ENCODE data around the gene SHISA9. TPM values are rescaled to one million over a fixed set of nuclear protein-coding genes. Genes with fewer than 3 reads are reported as not detected.

Gene SHISA9
- polyA plus RNA-seq, 1 of the 3 experiments (the other 2 are of a cell fraction), result 0.02 TPM

- Histone ChIP-seq H3K4me3 (ENCODE audit: low read depth in 2 of 2, low read length in 1 of 2) (no peak overlapping the region), H3F3A (replicated peaks; ENCODE audit: insufficient read depth) (no peaks in the 10 kb centered on the region), H3K9me2 (no peaks in the 10 kb centered on the region), H3K36me3 (replicated peaks in 1 of 2; ENCODE audit: control insufficient read depth in 1 of 2, insufficient read depth in 2 of 2, low read length in 1 of 2) (no peaks in the 10 kb centered on the region), H3K9ac (no peak overlapping the region), H3K4me2 (no peak overlapping the region), H3K79me2 (ENCODE audit: insufficient read depth) (no peaks in the 10 kb centered on the region), H3K4me1 (ENCODE audit: control insufficient read depth in 1 of 2, insufficient read depth in 2 of 2, low read depth in 1 of 2, low read length in 1 of 2) (no peaks in the 10 kb centered on the region), H3K9me3 (no peaks in the 10 kb centered on the region), H3K27me3 (ENCODE audit: insufficient read depth) (no peaks in the 10 kb centered on the region), H3K27ac (ENCODE audit: low read depth in 2 of 2, low read length in 1 of 2) (no peak overlapping the region), H2AFZ (ENCODE audit: low read depth) (no peak overlapping the region), H4K20me1 (ENCODE audit: insufficient read depth) (no peaks in the 10 kb centered on the region)
- CTCF ChIA-PET, result no interaction called here
- POLR2A ChIA-PET, result no interaction called here
- 11% methylated on average over 1 of the region's 1 CpG for WGBS (ENCODE audit: low lambda C conversion rate)
- no peak for TF ChIP-seq USF1 (IDR thresholded peaks at IDR 0.05; ENCODE audit: borderline replicate concordance, low read depth)
- no peak for TF ChIP-seq MEF2A (IDR thresholded peaks at IDR 0.05; ENCODE audit: borderline replicate concordance, low read depth)
- TF ChIP-seq YY1 (IDR thresholded peaks at IDR 0.05; ENCODE audit: low read depth), result no peak
- no peak for TF ChIP-seq TCF12 (IDR thresholded peaks at IDR 0.05)
- no peak for DNase-seq
Observed at GRCh38 chr16:12881740-12882139, 19.7 kb upstream of the SHISA9 start.

- no peaks in the 10 kb centered on the region for H3K27me3 ChIP-seq (ENCODE audit: insufficient read depth)
- TF ChIP-seq FOXM1 (IDR thresholded peaks at IDR 0.05; ENCODE audit: low read depth) (no peak), GATA2 (CRISPR knock-in tag; IDR thresholded peaks at IDR 0.05) (no peak), TEAD4 (IDR thresholded peaks at IDR 0.05; ENCODE audit: borderline replicate concordance, insufficient read depth) (no peak), ELF1 (IDR thresholded peaks at IDR 0.05) (no peak), PBX3 (IDR thresholded peaks at IDR 0.05) (no peak), NFIC (IDR thresholded peaks at IDR 0.05; ENCODE audit: borderline replicate concordance) (no peak), EZH2phosphoT487 (IDR thresholded peaks at IDR 0.05; ENCODE audit: borderline replicate concordance, low read depth) (no peak), IRF3 (IDR thresholded peaks at IDR 0.05; ENCODE audit: low read depth, low read length) (no peak), MXI1 (IDR thresholded peaks at IDR 0.05; ENCODE audit: low read depth, low read length) (no peak), RCOR1 (IDR thresholded peaks at IDR 0.05; ENCODE audit: low read length) (no peak), YY1 (IDR thresholded peaks at IDR 0.05; ENCODE audit: low read depth) (no peak), JUND (IDR thresholded peaks at IDR 0.05) (no peak), GABPA (IDR thresholded peaks at IDR 0.05; ENCODE audit: low read depth) (no peak), CHD2 (IDR thresholded peaks at IDR 0.05; ENCODE audit: low read length, partially characterized antibody) (no peak), SIN3A (IDR thresholded peaks at IDR 0.05; ENCODE audit: borderline replicate concordance, low read depth, low read length) (no peak), SMC3 (IDR thresholded peaks at IDR 0.05; ENCODE audit: low read depth, low read length) (no peak)
- H3K4me1 ChIP-seq (ENCODE audit: control insufficient read depth in 1 of 2, insufficient read depth in 2 of 2, low read depth in 1 of 2, low read length in 1 of 2), result no peaks in the 10 kb centered on the region
- no peak overlapping the region for H2AFZ ChIP-seq (ENCODE audit: low read depth)
- no peaks in the 10 kb centered on the region for H3K36me3 ChIP-seq (replicated peaks in 1 of 2; ENCODE audit: control insufficient read depth in 1 of 2, insufficient read depth in 2 of 2, low read length in 1 of 2)
- ChIA-PET CTCF (interaction anchor here (1.6 to 2.9 kb wide), 2 partner anchors 10 to 22 kb away, joined by 5 to 8 read pairs; no protein-coding TSS in a partner anchor), POLR2A (no interaction called here)
- H3K4me3 ChIP-seq (ENCODE audit: low read depth in 2 of 2, low read length in 1 of 2), result no peak overlapping the region
- WGBS (ENCODE audit: low lambda C conversion rate), result 23% methylated on average over 5 of the region's 5 CpGs
- no peaks in the 10 kb centered on the region for H3K9me3 ChIP-seq
- H3K4me2 ChIP-seq, result no peak overlapping the region
- H3F3A ChIP-seq (replicated peaks; ENCODE audit: insufficient read depth), result no peaks in the 10 kb centered on the region
- H4K20me1 ChIP-seq (ENCODE audit: insufficient read depth), result no peaks in the 10 kb centered on the region
- no peak for DNase-seq
- no peak overlapping the region for H3K9ac ChIP-seq
- H3K27ac ChIP-seq (ENCODE audit: low read depth in 2 of 2, low read length in 1 of 2), result no peak overlapping the region
- no peaks in the 10 kb centered on the region for H3K79me2 ChIP-seq (ENCODE audit: insufficient read depth)
- H3K9me2 ChIP-seq, result no peaks in the 10 kb centered on the region
Observed at GRCh38 chr16:12885742-12886141, 15.7 kb upstream of the SHISA9 start.

Data from SK-N-SH (cell line).